Measurements from ENCODE around the gene SLC6A19. TPM values are rescaled to one million over a fixed set of nuclear protein-coding genes. Genes with fewer than 3 reads are reported as not detected.

Gene SLC6A19
- total RNA-seq, 1 donor from 2014 or later: 0.32 TPM

GRCh38 chr5:1193591-1193985 lies 7.8 kb upstream of the SLC6A19 start:
- DNase-seq (ENCODE audit: low spot score): peak; percentile 89

GRCh38 chr5:1194378-1194777 lies 7.0 kb upstream of the SLC6A19 start:
- DNase-seq (ENCODE audit: low spot score): no peak

- peak; percentile 71 for DNase-seq (ENCODE audit: low spot score)
These were observed 6.0 kb upstream of the SLC6A19 start for GRCh38 chr5:1195439-1195838.

DNA sequence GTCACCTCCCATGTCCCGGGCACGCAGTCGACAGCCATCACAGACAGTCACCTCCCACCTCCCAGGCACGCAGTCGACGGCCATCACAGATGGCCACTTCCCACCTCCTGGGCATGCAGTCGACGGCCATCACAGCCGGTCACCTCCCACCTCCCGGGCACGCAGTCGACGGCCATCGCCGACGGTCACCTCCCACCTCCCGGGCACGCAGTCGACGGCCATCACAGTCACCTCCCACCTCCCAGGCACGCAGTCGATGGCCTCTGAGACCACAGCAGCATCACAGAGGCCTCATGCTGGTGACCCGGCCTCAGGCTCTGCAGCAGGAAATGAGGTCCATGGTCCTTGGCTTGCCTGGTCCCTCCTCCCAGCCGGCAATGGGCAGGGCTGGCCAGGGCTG lies 5.5 kb upstream of the SLC6A19 start:
- DNase-seq (ENCODE audit: low spot score): peak; percentile 51

- no peak for DNase-seq (ENCODE audit: low spot score)
These were observed 4.8 kb upstream of the SLC6A19 start for GRCh38 chr5:1196562-1196961.

DNA sequence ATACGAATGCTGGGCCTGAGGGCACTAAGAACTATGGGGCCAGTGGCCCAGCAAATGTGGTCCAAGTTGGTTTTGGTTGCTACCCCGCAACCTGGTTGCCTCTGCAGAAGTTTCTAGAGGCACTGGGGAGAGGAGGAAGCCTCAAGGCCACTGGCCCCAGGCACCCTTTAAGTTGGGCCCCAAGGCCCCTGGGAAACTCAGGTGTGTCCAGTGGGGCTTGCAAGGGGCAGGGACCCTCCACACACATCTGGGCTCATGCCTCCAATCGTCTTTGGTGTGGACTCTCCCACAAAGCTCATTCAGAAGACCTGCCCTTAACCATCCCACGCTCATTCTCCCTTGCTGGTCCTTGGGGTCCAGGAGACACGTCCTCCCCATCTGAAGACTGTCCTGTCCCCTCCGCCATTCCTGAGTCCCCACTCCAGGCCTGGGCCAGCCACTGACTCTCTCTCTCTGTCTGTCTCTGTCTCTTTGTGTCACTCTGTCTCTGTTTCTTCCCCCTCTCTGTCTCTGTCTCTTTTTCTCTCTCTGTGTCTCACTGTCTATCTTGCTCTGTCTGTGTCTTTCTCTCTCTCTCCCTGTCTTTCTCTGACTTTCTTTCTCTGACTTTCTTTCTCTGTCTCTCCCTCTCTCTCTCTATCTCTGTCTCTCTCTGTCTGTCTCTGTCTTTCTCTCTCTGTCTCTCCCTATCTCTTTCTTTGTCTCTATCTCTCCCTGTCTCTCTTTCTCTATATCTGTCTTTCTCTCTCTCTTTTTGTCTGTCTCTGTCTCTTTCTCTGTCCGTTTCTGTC lies 3.3 kb upstream of the SLC6A19 start:
- peak; percentile 35 for DNase-seq (ENCODE audit: low spot score)

GRCh38 chr5:1199340-1199648 lies 2.1 kb upstream of the SLC6A19 start:
- no peak for DNase-seq (ENCODE audit: low spot score)

- DNase-seq (ENCODE audit: low spot score): peak; percentile 65
These were observed 1.5 kb upstream of the SLC6A19 start for GRCh38 chr5:1199649-1200494.

- DNase-seq (ENCODE audit: low spot score): peak; percentile 89
These were observed 684 bp upstream of the SLC6A19 start for GRCh38 chr5:1200495-1201326.

GRCh38 chr5:1202026-1202797 lies 817 bp downstream of the SLC6A19 start:
- DNase-seq (ENCODE audit: low spot score): peak; percentile 81

- DNase-seq (ENCODE audit: low spot score): peak; percentile 67
These were observed 1.4 kb downstream of the SLC6A19 start for GRCh38 chr5:1202798-1203185.

DNA sequence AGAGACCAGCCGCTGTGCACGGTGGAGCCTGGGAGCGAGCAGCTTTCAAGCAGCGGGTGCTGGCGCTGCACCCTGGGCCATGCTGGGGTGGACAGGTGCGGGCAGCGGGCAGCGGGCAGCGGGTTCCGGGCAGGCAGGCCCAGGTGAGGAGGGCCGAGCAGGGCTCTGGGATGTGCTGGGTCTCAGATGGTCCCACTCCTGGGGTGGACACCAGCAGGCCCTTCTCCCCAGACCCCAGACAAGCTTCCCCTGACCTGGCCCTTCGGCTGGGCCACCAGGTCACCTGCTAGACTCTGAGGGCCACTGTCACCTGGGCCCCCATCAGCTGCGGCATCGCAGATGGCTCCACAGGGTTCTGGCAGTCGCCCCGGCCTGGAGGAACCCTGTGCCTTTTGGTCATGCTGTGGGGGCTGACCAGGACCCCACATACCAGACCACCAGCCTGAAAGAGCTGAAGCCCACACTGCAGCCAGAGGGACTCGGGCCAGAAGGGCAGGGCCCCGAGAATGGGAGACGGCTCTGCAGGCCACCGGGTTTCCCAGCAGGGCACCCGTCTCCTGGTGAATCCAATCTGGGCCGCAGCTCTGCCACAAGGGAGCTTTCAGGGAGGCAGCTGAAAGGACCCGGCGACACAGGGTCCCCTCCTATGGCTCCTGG lies 2.0 kb downstream of the SLC6A19 start:
- DNase-seq (ENCODE audit: low spot score): peak; percentile 82

DNA sequence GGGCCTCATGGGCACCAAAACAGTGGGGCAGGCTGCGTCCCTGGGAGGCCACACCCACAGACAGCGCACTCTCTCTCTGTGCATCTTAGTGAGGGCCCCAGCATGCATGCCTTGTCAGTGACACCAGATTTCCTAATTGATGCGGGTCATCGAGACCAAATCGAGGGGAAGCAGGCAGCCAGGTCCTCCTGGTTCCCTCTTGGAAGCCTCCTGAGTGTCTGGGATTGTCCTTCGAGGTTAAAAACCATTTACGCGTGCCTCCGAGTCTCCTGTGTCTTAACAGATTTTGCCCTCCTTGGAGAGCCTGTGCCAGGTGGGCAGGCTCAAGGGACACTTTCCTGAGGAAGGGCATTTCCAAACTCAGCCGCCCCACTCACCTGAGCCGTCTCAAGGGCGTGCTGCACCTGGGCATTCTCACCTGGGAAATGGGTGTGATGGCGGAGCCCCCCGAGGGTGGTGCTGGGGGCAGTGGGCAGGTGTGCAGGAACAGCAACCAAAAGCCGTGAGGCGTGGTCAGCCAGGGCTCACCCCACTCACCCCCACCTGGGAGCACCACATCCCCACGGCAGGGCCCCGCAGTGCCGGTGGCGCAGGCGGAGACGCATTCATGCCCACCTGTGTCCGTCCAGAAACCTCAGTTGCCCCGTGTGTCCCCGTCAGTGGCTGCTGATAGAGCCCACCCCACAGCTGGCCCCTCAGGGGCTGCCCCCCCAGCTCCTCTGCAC lies 2.7 kb downstream of the SLC6A19 start:
- peak; percentile 84 for DNase-seq (ENCODE audit: low spot score)

GRCh38 chr5:1204693-1205242 lies 3.4 kb downstream of the SLC6A19 start:
- no peak for DNase-seq (ENCODE audit: low spot score)

- DNase-seq (ENCODE audit: low spot score): no peak
These were observed 4.1 kb downstream of the SLC6A19 start for GRCh38 chr5:1205255-1206180.

DNA sequence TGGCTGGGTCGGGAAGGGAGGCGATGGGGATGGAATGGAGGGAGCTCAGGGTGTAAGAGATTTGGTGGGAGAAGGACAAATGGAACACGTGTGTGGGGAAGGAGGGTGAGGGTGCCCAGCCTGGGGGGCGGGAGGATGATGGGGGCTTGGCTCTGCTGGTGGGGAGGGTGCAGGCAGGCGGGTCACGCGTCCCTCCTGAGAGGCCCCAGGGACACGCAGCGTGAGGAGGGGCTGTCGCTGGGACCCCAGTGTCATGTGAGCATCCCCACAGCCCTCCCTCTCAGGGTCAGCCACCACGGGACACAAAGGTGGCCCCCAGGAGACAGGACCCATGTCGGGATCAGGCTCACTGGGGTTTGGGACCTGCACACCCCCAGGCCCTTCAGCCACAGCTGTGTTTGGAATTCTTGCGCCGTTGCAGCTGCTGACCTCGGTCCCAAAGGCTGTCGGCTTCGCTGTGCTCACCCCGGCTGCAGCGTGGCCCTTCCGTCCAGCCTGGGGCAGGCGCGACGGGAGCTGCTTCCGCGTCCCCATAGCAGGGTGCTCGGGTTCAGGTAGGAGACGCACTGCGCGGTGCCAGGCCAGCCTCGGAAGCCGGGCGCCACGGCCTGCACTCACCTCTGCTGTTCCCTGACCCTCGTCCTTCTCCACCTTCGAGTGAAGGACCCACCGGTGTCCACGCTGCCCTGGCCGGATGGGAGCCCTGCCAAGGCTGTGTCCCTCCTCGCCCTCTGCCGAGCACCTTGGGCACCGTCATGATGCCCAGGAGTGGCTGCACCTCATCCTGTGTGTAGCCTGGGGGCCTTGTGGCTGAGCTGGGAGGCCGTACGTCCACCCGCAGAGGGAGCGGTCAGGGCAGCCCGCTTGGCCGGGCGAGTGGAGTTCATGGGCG lies 5.4 kb downstream of the SLC6A19 start:
- DNase-seq (ENCODE audit: low spot score): no peak

DNA sequence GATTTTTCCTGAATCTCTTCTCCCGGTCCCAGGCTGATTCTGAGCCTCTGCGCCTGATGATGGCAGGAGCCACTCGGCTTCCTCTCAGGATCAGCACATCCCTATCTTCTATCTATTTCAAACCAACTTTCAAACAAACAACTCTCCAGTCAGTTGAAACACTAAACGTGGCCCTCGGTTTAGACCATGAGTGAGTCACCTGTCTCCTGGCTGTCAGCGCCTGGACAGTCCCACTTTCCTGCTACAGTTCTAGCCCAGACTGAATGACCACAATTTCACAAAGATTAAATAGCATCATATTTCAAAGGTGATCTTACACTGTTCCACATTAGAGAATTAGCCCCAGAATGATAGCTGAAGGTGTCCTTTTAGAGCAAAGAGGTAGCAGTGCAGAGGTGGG lies 6.2 kb downstream of the SLC6A19 start:
- no peak for DNase-seq (ENCODE audit: low spot score)

Data from mesenteric fat pad (tissue), 1 donor.